Measurements from ENCODE around the gene ASB2.

Gene ASB2

GRCh38 chr14:93960108-93960475 is 16.3 kb downstream of the ASB2 start:
- peak; percentile 75 for DNase-seq

GRCh38 chr14:93959239-93960107 is 16.9 kb downstream of the ASB2 start:
- peak; percentile 97 for DNase-seq

GRCh38 chr14:93958567-93959238 is 17.7 kb downstream of the ASB2 start:
- no peak for DNase-seq

GRCh38 chr14:93957751-93958566 is 18.4 kb downstream of the ASB2 start:
- DNase-seq = no peak

GRCh38 chr14:93957333-93957710 is 19.0 kb downstream of the ASB2 start:
- DNase-seq = no peak

GRCh38 chr14:93956514-93957332 is 19.6 kb downstream of the ASB2 start:
- no peak for DNase-seq

GRCh38 chr14:93955850-93956481 is 20.4 kb downstream of the ASB2 start:
- DNase-seq = no peak

GRCh38 chr14:93954900-93955849 is 21.2 kb downstream of the ASB2 start:
- DNase-seq = peak; percentile 80

GRCh38 chr14:93954516-93954830 is 21.9 kb downstream of the ASB2 start:
- no peak for DNase-seq

- DNase-seq = no peak
These were observed 22.4 kb downstream of the ASB2 start for GRCh38 chr14:93953739-93954515.

GRCh38 chr14:93953263-93953662 is 23.1 kb downstream of the ASB2 start:
- no peak for DNase-seq

- no peak for DNase-seq
These were observed 23.5 kb downstream of the ASB2 start for GRCh38 chr14:93952829-93953228.

GRCh38 chr14:93951635-93952540 is 24.5 kb downstream of the ASB2 start:
- DNase-seq = no peak

- DNase-seq = no peak
These were observed 25.3 kb downstream of the ASB2 start for GRCh38 chr14:93950948-93951634.

GRCh38 chr14:93949511-93950075 is 26.8 kb downstream of the ASB2 start:
- no peak for DNase-seq

- DNase-seq = no peak
These were observed 29.1 kb downstream of the ASB2 start for GRCh38 chr14:93947282-93947681.

GRCh38 chr14:93946541-93947090 is 29.8 kb downstream of the ASB2 start:
- no peak for DNase-seq

- DNase-seq = no peak
These were observed 30.3 kb downstream of the ASB2 start for GRCh38 chr14:93946104-93946503.
